HG02938 (cell line): ENCODE data around the gene SUPT3H.
A peak's percentile ranks its signal among the peaks of the same experiment; 100 is the strongest.

ENCODE experiments used
- ATAC-seq: cut with Tn5 transposase; IDR thresholded peaks from one replicate; pipeline ENCODE4 v1.9.1; 2021; ENCODE audit warnings: mild to moderate bottlenecking, moderate library complexity; ENCODE audit not compliant: unreplicated experiment

Gene SUPT3H

GRCh38 chr6:45394586-45395095 lies 16.9 kb upstream of the SUPT3H start:
- no peak for ATAC-seq

- ATAC-seq, result no peak
These were observed 10.6 kb upstream of the SUPT3H start for GRCh38 chr6:45388328-45388727.

- no peak for ATAC-seq
These were observed 9.5 kb upstream of the SUPT3H start for GRCh38 chr6:45387236-45387635.

DNA sequence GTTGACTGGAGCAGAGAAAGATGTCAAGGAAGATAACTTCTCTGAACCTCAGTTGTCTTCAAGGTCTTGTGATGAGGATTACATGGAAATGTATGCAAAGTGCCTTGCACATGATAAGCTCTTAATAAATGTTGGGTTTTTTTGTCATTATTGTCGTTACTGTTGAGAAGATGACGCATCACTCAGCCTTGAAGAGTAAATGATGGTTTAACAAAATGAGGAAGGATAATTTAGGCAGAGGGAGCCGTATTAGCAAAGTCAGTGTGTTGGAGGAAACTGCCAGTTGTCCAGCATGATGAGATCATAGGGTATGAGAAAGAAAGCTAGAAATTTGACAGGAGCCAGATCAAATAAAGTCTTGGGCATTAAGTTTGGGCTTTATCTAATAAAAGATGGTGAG lies 8.8 kb upstream of the SUPT3H start:
- ATAC-seq, result no peak

DNA sequence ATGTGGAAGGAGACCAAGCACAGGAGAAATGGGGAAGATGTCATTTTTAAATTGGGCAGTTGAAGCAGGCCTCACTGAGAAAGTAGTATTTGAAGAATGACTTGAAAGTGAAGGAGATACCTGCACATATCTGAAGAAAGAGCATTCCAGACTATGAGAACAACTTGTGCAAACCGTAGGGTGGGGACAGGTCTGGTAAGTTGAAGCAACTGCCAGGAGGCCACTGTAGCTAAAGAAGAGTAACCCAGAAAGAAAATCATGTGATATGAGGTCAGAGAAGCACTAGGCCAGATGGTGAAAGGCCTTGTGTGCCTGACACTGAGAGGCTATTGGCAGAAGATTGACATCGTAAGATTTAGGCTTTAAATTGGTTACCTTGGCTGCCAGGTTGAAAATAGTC lies 4.7 kb upstream of the SUPT3H start:
- no peak for ATAC-seq

DNA sequence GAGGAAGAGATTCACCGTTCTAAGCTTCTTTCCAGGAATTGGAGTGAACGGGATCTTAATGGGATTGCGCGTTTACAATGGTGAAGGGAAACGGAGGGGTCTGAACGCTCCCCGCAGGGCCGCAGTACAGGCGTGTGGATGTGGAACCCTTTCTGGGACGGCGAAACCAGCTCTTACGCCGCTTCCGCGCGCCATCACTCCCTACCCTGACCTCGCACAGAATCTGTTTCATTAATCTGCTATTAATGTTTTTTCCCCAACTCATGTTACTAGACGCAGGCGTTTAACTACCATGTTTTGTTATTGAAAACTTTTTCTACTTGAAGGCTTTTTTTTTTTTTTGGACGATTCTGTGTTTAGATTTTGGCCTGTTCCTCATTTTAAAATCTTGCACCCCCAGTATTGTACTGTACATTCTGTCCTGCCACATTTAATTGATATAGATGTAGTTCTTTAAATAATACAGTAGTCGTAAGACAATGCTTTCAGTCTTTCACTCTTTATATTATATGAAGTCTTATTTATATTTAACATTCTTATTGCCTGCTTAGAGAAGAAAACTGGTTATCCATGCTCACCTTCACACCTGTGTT lies 696 bp upstream of the SUPT3H start:
- peak; percentile 33 for ATAC-seq

DNA sequence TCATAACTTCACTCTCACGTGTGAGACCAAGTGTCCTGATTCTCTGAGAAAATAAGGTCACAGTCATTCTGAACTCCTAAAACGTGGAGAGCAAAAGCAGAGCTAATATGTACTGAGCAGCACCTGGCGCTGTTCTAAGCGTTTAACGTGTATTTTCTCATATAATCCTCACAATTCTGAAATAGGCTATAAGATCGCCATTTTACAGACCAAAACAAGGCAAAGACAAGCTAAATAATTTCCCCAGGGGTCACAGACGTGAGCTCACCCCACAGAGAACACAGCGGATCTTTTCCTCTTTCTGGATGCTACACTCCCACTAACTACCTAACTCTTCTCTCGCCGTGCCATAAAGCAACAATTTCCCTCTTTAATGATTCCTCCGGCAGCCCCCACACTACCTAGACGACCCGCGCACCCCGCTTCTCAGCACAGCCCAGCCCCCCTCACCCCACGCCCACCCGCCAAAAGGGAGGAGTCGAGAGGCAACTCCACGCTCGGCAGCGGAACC lies 636 bp downstream of the SUPT3H start:
- ATAC-seq, result peak; percentile 8

- ATAC-seq, result no peak
These were observed 1.3 kb downstream of the SUPT3H start for GRCh38 chr6:45376310-45377042.

GRCh38 chr6:45375449-45375848 lies 2.3 kb downstream of the SUPT3H start:
- ATAC-seq, result no peak

DNA sequence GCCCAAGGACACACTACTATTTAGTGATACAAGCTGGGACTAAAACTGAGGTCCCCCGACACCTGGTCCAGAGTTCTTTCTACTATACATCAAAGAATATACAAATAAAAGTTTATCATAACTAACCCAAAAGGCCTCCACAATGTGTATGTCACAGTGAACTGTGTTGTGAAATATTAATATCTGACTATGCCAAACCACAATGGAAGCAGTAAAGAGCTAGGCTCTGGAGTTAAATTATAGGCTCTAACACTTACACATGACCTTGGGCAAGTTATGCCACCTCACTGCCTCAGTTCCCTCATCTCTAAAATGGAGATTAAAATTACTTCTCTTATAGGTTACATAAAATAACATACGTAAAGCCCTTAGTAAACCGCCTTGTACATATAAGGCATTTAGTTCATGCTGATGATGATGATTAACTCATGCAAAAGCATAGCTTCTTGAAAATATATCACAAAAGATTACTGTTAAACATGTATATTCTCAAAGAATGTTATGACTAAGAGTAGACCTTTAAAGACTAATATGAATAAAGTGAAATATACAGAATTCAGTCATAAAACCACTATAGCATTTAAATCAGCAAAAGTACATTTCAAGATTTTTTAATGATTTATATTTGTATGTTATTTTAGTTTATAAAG lies 5.7 kb downstream of the SUPT3H start:
- ATAC-seq, result no peak

DNA sequence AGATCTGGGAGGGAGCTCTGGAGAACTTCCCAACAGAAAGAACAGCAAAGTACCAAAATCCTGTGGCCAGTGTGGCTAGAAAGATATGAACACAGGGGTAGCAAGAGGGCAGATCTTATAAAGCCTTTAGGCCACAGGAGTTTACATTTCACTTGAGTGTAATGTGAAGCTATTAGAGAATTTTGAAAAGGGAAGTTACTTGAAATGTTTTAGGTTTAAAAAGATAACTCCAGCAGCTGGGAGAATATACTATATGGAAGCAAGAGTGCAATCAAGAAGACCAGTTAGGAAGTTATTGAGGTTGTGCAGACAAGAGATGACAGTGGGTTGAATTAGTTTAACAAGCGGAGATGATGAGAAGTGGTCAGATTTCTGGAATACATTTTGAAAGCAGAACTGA lies 7.9 kb downstream of the SUPT3H start:
- no peak for ATAC-seq

- ATAC-seq, result no peak
These were observed 9.7 kb downstream of the SUPT3H start for GRCh38 chr6:45367999-45368398.

GRCh38 chr6:45366534-45366933 lies 11.2 kb downstream of the SUPT3H start:
- no peak for ATAC-seq

DNA sequence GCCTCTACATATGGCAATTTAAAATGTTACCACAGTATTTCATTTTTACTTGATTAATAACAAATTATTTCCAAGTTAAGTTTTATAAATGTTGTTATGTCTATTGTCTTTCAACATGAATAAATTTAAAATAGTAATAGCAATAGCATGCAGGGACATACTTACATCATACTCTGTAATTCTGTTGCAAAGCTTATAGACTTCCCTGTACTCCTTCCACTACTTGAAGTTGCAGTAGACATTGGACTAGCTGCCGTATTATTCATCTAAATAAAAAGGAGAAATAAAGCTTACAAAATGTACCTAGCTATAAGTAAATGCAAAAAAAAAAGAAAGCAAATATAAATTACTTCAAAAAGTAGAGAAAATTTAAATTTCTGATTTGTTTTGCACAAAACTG lies 12.7 kb downstream of the SUPT3H start:
- no peak for ATAC-seq

GRCh38 chr6:45364466-45364865 lies 13.3 kb downstream of the SUPT3H start:
- no peak for ATAC-seq

DNA sequence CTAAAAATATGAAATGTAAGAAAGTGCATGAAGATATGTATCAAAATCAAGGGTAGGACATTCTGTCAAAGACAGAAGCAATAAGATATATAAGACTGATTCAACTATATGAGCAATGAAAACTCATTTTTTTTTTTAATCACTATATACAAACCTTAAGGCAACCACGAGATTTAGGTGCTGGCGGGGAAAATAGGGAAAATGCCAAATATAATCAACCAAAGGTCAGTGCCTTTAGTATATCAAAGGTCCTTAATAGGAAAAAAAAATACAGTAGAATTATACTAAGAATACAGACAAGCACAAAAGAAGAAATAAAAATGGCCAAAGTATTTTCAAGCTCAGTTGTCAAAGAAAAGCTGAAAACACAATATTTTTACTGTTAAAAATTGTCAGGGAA lies 24.1 kb downstream of the SUPT3H start:
- no peak for ATAC-seq

GRCh38 chr6:45351667-45352066 lies 26.1 kb downstream of the SUPT3H start:
- no peak for ATAC-seq

DNA sequence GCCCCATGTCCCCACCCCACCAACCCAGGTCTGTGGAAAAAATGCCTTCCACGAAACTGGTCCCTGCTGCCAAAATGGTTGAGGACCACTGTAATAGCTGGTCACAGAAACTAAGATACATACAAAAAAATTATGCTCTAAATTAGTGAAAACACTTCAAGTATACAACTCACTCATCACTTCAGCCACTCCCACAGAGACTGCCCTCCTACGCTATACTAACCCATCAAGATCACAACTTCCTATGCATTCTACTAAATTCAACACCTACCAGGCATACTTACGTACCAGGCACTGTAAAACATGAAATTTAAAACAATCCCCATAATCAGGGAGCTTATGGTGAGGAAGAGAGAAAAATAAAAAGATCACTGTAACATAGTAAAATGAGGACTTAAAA lies 26.7 kb downstream of the SUPT3H start:
- ATAC-seq, result no peak

GRCh38 chr6:45350186-45350710 lies 27.5 kb downstream of the SUPT3H start:
- no peak for ATAC-seq

DNA sequence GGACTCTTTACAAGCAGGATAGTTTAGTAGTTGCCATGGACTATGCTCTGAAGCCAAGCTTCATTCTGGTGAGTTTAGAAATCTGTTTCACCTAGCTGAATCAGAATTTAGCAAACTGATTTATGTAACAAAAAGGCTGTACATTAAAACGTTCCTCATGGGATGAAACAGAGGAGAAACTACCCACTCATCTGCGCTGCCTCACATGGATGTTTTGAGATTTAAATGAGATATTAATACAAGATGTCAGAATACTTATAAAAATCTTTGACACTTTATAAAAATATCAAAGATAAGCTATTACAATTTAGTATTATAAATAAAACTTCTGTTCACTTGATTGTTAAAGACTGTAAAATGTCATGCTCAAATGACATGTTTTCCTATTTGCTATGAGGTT lies 32.8 kb downstream of the SUPT3H start:
- ATAC-seq, result no peak

- no peak for ATAC-seq
These were observed 49.2 kb downstream of the SUPT3H start for GRCh38 chr6:45328523-45328922.
